C4-2B (cell line): ENCODE measurements around the gene TMCO4.

ENCODE experiments used
- H3K27ac ChIP-seq: fragments of 450-650 bp; 2 replicates; pipeline ENCODE4 v1.5.1; 2017
- CTCF ChIP-seq: fragments of 450-650 bp; conservative IDR thresholded peaks from 2 replicates; pipeline ENCODE4 v1.5.1; 2017; ENCODE audit warnings: mild to moderate bottlenecking
- ZFX ChIP-seq: fragments of 450-650 bp; IDR thresholded peaks from 2 replicates; pipeline ENCODE4 v1.6.1; 2017

TMCO4 gene

GRCh38 chr1:19709260-19709793 is 90.4 kb downstream of the TMCO4 start:
- no peak for TF ChIP-seq CTCF
- no peak for TF ChIP-seq ZFX
- H3K27ac ChIP-seq, result no peak overlapping the region

DNA sequence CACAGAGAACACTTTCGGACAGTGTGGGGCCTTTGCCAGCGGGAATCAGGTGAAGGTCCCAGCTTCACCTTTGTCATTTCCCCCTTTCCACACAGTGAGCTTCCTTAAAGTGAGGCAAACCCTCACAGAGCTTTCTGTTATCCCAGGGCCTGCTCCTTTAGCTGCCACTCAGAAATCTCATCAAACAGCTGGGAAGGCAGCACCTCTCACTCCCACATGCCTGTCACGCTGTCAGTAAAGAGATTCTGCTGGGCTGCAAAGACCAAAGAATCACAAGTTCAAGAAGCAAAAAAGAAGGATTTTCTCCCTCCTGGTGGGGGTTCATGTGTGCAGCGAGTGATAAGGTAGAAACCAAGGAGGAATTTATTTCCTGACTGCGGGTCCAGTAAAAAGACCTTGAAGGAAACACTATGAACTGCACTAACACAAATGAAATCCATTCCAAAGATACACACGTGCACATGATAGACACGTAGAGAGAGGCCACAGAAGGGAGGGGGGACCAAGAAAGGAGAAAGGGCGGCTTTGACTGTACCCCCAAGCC is 91.1 kb downstream of the TMCO4 start:
- TF ChIP-seq ZFX (no peak), CTCF (no peak)
- H3K27ac ChIP-seq, result no peak overlapping the region

GRCh38 chr1:19706136-19706535 is 93.6 kb downstream of the TMCO4 start:
- TF ChIP-seq ZFX (no peak), CTCF (no peak)
- no peak overlapping the region for H3K27ac ChIP-seq

GRCh38 chr1:19705464-19705863 is 94.3 kb downstream of the TMCO4 start:
- TF ChIP-seq ZFX, result no peak
- TF ChIP-seq CTCF, result no peak
- no peak overlapping the region for H3K27ac ChIP-seq

DNA sequence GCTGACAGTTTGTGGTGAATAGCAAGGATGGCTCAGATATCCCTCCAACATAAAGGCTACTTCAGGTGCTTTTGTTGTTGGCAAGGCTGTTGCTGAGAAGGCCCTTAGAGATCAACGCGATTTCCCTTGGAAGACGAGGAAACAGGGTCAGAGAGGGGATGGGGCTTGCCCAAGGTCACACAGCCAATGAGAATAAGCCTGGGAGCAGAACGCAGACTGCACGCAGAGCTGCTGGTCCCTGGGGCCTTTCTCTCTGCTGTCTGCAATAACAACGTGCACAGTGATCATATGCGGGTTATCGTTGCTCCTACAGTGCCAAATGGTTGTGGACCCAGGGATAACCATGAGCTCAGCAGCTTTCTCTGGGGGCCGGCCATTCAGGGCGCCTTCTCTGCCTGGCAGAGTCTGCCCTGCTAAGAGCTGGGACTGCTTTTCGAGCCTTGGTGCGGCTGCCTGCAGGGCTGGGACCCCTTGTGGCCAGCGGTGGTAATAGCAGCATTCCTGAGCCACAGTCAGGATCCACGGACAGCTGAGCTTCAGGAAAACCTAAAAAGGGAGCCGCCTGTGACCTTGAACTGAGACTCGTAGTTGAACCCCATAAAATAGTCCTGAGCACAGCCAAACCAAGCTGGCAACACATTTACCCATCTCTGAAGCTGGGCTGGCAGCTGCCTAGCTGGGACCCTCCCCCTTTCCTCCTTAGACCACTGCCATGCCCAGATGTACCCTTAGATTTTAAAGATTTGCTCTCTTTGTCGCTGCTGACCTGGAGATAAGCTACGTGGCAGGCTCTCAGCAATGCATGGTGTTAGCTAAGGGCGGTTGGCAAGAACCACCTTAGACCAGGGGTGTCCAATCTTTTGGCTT is 95.2 kb downstream of the TMCO4 start:
- TF ChIP-seq ZFX (no peak), CTCF (peak; percentile 85)
- peak overlapping the region; percentile 74 for H3K27ac ChIP-seq

DNA sequence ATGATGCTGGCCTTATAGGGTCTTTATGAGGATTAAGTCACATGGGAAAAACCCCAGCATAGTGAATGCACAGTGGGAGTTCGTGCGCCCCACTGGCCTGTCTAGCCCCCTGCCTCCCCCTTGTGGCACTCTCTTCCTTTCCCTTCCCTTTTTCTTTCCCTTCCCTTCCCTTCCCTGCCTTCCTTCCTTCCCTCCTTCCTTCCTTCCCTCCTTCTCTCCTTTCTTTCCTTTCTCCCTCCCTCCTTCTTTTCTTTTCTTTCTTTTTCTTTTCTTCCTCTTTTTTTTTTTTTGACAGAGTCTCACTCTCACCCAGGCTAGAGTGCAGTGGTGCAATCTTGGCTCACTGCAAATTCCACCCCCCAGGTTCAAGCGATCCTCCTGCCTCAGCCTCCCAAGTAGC is 96.4 kb downstream of the TMCO4 start:
- H3K27ac ChIP-seq, result peak overlapping the region; percentile 74
- TF ChIP-seq ZFX (no peak), CTCF (no peak)

GRCh38 chr1:19700079-19700777 is 99.5 kb downstream of the TMCO4 start:
- no peak overlapping the region for H3K27ac ChIP-seq
- TF ChIP-seq ZFX, result no peak
- TF ChIP-seq CTCF, result no peak
